Renal cortical epithelial cell (primary cell): ENCODE data around the gene TMEM38A. TPM values are rescaled to one million over a fixed set of nuclear protein-coding genes. Genes with fewer than 3 reads are reported as not detected.
A peak's percentile ranks its signal among the peaks of the same experiment; 100 is the strongest.
"Not testable (repeated sequence)": the region's sequence is repeated elsewhere in the genome, so short reads cannot be mapped to it uniquely, and the experiment has no call there.

Source experiments
- DNase-seq: peaks from one replicate; pipeline ENCODE4 v3.0.0-alpha.2; 2011; ENCODE audit warnings: low read depth
- total RNA-seq: library from RNA; depleted of rRNA; stranded (reverse); fragments of >200 nt; gene quantifications from 2 replicates; pipeline ENCODE4 v1.2.3, GENCODE V29; 2014

Gene TMEM38A
- total RNA-seq, 1 donor from 2014 or later: 8.7 TPM

GRCh38 chr19:16676101-16676798, 15.3 kb downstream of the TMEM38A start:
- DNase-seq: no peak

DNA sequence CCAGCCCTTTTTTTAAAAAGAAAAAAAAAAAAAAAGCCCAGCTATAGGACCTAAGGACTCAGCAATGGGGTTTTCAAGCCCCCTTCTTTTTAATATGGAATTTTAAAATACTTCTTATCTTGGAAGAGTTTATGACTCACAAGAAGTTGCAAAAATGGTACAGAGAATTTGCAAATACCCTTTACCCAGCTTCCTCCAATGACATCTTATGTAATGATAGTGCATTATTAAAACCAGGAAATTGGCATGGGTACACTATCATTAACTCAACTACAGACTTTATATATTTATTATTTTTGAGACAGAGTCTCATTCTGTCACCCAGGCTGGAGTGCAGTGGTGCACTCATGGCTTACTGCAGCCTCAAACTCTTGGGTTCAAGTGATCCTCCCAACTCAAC, 16.1 kb downstream of the TMEM38A start:
- no peak for DNase-seq

DNA sequence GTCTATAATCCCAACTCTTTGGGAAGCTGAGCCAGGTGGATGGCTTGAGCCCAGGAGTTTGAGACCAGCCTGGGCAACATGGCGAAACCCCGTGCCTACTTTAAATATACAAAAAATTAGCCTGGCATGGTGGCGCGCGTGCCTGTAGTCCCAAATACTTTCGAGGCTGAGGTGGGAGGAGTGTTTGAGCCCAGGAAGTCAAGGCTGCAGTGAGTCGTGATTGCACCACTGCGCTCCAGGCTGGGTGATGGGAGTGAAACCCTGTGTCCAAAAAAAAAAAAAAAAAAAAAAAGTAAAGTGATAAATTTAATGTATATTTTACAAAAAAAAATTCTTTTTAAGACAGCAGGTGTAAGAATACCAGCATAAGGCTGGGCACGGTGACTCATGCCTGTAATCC, 17.6 kb downstream of the TMEM38A start:
- DNase-seq: no peak

- DNase-seq: no peak
These were observed 18.9 kb downstream of the TMEM38A start for GRCh38 chr19:16679811-16680210.

GRCh38 chr19:16682539-16682938, 21.6 kb downstream of the TMEM38A start:
- no peak for DNase-seq

DNA sequence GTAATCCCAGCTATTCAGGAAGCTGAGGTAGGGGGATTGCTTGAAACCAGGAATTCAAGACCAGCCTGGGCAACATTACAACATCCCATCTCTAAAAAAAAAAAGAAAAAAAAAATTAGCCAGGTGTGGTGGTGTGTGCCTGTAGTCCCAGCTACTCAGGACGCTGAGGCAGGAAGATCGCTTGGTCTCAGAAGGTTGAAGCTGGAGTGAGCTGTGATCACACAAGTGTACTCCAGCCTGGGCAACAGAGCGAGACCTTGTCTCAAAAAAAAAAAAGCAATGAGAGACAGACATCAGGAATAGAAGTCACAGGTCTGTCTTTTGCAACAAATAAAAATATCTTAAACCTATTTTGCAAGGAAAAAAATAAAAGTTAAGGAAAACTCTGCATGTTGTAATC, 23.3 kb downstream of the TMEM38A start:
- no peak for DNase-seq

GRCh38 chr19:16688084-16688483, 27.1 kb downstream of the TMEM38A start:
- DNase-seq: no peak

- no peak for DNase-seq
These were observed 38.0 kb downstream of the TMEM38A start for GRCh38 chr19:16698914-16699313.

GRCh38 chr19:16702123-16702522, 41.2 kb downstream of the TMEM38A start:
- DNase-seq: peak; percentile 87

DNA sequence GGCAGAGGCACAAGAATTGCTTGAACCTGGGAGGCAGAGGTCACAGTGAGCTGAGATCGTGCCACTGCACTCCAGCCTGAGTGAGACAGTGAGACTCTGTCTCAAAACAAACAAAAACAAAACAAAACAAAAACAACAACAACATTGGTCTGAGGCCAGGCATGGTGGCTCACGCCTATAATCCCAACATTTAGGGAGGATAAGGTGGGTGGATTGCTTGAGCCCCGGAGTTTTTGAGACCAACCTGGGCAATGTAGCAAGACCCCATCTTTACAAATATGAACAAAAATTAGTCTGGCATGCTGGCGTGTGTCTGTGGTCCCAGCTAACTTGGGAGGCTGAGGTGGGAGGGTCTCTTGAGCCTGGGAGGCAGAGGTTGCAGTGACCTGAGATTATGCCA, 42.7 kb downstream of the TMEM38A start:
- no peak for DNase-seq

- not testable (repeated sequence) for DNase-seq
These were observed 49.9 kb downstream of the TMEM38A start for GRCh38 chr19:16710870-16711269.

GRCh38 chr19:16712295-16712694, 51.4 kb downstream of the TMEM38A start:
- DNase-seq: not testable (repeated sequence)

DNA sequence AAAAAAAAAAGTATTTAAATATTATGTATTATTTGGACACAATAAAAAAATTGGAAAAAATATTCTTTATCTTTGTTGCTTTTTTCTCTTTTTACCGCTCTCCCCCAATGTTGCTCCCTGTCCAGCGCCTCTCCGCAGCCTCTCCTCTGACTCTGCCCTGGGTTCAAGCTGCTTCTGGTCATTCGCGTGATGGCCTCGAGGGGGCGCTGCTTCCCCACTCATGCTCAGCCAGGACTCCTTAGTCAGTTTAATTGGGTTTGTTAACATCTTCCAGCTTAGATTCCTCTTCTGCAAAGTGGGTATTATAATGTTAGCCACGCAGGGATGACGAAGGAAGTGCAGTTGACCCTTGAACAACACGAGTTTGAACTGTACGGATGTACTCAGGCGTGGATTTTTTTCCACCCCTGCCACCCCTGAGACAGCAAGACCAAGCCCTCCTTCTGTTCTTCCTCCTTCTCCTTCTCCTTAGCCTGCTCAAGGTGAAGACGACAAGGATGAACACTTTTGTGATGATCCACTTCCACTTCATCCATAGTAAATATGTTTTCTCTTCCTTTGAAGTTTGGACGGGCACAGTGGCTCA, 53.9 kb downstream of the TMEM38A start:
- DNase-seq: peak; percentile 25

- no peak for DNase-seq
These were observed 54.7 kb downstream of the TMEM38A start for GRCh38 chr19:16715611-16716010.

DNA sequence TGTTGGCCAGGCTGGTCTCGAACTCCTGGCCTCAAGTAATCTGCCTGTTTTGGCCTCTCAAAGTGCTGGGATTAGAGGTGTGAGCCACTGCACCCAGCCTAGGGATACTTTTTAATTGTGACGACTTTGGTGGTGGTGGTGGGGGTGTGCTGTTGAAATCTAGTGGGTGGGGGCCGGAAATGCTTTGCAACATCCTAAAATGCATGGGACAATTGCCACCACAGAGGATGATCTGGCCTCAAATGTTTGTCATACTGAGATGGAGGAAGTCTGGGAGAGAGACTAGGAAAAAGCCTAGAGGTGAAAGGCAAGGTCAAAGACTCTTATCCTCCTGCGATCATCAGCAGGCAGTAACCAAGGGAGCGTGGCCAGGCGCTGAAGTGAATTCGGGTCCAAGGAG, 60.1 kb downstream of the TMEM38A start:
- DNase-seq: no peak

- DNase-seq: no peak
These were observed 61.7 kb downstream of the TMEM38A start for GRCh38 chr19:16722591-16722990.

DNA sequence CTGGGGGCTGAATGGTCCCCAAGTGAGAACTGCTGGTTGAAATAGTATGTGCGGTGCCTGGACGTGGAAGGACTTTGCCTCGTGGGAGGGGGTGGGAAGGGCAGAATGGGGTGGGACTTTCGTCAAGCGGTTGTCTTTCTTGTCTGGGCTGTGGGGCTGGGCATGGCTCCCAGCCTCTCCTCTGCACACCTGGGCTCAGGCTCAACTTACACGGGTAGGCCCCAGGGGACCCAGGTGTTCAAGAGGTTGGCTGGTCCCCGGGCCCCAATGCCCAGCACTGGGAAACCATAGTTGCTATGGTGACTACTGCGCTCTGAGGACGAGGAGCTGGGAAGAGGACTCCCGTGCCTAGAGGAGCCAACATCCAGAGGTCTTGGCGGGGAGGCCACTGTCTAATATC, 66.0 kb downstream of the TMEM38A start:
- no peak for DNase-seq

DNA sequence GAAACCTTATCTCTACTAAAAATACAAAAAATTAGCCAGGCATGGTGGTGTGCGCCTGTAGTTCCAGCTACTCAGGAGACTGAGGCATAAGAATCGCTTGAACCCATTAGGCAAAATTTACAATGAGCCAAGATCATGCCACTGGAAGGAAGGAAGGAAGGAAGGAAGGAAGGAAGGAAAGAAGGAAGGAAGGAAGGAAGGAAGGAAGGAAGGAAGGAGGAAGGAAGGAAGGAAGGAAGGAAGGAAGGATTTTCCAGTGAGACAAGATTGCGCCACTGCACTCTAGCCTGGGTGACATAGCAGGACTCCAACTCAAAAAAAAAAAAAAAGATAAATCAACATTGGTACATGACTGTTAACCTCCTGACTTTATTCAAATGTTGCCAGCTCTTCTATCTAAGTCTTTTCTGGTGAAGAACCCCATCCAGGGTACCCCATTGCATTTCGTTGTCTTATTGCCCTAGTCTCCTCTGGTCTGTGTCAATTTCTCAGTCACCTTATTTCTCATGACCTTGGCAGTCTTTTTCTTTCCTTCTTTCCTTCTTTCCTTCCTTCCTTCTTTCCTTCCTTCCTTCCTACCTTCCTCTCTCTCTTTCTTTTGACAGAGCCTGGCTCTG, 74.8 kb downstream of the TMEM38A start:
- not testable (repeated sequence) for DNase-seq

DNA sequence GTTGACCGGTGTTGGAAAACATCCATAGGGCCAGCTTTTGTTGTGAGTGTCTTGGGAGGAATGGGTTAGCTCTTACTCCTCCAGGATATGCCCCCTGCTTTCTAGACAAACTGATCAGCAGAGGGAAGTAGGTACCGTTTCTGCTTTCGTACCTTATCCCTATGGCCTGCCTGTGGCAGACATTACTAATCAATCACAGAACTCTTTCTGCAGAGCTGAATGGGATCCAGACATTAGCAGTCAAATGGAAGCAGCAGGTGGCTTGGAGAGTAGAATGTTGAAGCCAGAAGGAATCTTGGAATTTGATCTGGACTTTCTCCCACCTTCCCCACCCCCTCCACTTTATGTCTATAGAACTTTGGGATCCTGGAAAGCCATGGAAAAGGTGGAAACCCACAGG, 75.8 kb downstream of the TMEM38A start:
- DNase-seq: no peak

DNA sequence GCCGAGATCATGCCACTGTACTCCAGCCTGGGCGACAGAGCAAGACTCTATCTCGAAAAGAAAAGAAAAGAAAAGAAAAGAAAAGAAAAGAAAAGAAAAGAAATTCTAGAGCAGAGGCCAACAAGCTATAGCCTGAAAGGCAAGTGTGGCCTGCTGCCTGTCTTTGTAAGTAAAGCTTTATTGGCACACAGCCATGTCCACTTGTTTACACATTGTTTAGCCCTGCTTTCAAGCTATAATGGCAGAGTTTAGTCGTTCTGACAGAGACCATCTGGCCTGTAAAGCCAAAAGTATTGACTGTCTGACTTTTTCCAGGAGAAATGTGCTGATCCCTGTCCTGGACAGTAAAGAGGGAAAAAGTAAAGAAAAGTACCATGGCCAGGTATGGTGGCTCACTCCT, 77.0 kb downstream of the TMEM38A start:
- peak; percentile 16 for DNase-seq

DNA sequence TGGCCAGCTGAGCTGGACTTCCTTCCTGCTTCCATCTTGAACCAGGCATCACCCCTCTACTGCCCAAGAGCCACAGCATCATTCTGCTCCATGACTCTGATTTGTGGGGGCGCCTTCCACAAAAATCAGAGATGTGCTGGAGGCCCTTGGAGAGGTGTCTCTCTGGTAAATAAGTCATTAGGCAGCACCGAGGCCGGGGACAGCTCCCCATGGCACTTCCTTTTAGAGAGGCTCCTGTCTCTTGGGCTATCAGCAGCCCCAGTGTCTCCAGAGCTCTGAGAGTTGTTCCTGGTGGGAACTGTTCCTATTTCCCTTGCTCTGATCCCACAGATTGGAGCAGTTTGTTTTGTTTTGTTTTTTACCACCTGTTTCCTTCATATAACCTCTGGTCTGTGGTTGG, 78.6 kb downstream of the TMEM38A start:
- no peak for DNase-seq
